Stomach (tissue), 4 donors: ENCODE results near the gene ARL6IP5.

Experiments used
- EP300 ChIP-seq: sonication (generic); formaldehyde crosslinking; IDR thresholded peaks from one replicate; pipeline ENCODE4 v1.6.1; 2017; ENCODE audit warnings: antibody characterized with exemption
- POLR2A ChIP-seq, 4 donors: fragments of 450-650 bp; IDR thresholded peaks; one replicate each; pipeline ENCODE4 v1.6.1; 2016; ENCODE audit warnings: antibody characterized with exemption in 4 of 4, control low read depth in 2 of 4, mild to moderate bottlenecking in 1 of 4, moderate library complexity in 1 of 4
- POLR2AphosphoS5 ChIP-seq, 3 donors: sonication (generic); formaldehyde crosslinking; IDR thresholded peaks; one replicate each; pipeline ENCODE4 v1.6.1; 2016; ENCODE audit warnings: antibody characterized with exemption in 3 of 3
- TF ChIP-seq, protein P1 (sequence below), 7 experiments: fragments of 450-650 bp in 4 of 7; fragments of 200-600 bp in 3 of 7; sonication (generic) in 3 of 7; IDR thresholded peaks; one replicate each; pipeline ENCODE4 v1.5.1; 2016 to 2019; ENCODE audit warnings: antibody characterized with exemption in 7 of 7, control low read depth in 2 of 7, mild to moderate bottlenecking in 1 of 7

DNA sequence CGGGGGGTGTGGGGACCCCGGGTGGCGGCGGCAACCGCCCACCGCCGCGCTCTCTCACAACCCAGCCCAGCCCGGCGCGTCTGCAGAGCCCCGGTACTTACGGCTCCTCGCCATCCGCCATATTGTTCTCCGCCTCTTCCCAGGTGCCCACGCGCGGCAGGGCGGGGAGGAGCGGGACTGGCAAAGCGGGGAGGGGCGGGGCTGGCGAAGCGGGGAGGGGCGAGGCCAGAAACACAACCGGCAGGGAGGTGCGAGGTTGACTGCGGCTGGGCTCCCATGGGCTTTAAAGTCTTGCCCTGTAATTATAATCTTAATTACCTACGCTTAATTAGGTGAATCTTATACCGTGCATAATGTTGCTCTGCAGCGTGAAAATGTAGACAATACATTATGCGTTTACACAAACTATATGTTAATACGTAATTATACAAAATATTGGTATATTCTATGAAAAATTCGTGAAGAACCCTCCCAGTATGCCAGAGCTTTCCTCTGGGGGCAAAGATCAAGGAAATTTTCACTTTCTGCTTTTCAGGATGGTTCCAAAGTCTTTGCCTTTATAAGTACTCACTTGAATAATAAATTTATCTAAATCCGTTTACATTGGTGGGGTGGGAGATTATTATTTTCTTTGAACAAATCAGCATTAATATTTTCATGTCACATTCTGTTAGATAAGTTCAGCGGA, 4.4 kb upstream of the ARL6IP5 start, which contains the start of gene UBA3:
- TF ChIP-seq, protein P1, sequence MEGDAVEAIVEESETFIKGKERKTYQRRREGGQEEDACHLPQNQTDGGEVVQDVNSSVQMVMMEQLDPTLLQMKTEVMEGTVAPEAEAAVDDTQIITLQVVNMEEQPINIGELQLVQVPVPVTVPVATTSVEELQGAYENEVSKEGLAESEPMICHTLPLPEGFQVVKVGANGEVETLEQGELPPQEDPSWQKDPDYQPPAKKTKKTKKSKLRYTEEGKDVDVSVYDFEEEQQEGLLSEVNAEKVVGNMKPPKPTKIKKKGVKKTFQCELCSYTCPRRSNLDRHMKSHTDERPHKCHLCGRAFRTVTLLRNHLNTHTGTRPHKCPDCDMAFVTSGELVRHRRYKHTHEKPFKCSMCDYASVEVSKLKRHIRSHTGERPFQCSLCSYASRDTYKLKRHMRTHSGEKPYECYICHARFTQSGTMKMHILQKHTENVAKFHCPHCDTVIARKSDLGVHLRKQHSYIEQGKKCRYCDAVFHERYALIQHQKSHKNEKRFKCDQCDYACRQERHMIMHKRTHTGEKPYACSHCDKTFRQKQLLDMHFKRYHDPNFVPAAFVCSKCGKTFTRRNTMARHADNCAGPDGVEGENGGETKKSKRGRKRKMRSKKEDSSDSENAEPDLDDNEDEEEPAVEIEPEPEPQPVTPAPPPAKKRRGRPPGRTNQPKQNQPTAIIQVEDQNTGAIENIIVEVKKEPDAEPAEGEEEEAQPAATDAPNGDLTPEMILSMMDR (IDR thresholded peaks at IDR 0.05) = no peak
- TF ChIP-seq EP300 = no peak
- TF ChIP-seq POLR2A (IDR thresholded peaks at IDR 0.05) = no peak
- peak; percentile 77 to 88 (median 86) for TF ChIP-seq POLR2AphosphoS5 (IDR thresholded peaks at IDR 0.05)
